Hematopoietic multipotent progenitor cell treated with erythropoietin and hydrocortisone succinate and interleukin-3 and kit ligand, for 8 days (in vitro differentiated cells): Measurements from ENCODE around the gene TNFRSF4.
"Not testable (repeated sequence)": the region's sequence is repeated elsewhere in the genome, so short reads cannot be mapped to it uniquely, and the experiment has no call there.

Experiments used
- DNase-seq: peaks from one replicate; pipeline ENCODE4 v3.0.0-alpha.2; 2015

The TNFRSF4 gene

GRCh38 chr1:1199961-1200875 is 13.7 kb downstream of the TNFRSF4 start:
- no peak for DNase-seq

GRCh38 chr1:1199141-1199960 is 14.6 kb downstream of the TNFRSF4 start:
- DNase-seq, result no peak

GRCh38 chr1:1198423-1199140 is 15.4 kb downstream of the TNFRSF4 start:
- DNase-seq, result no peak

- DNase-seq, result no peak
These were observed 16.2 kb downstream of the TNFRSF4 start for GRCh38 chr1:1197551-1198422.

GRCh38 chr1:1197188-1197500 is 16.8 kb downstream of the TNFRSF4 start:
- no peak for DNase-seq

- no peak for DNase-seq
These were observed 17.3 kb downstream of the TNFRSF4 start for GRCh38 chr1:1196431-1197187.

GRCh38 chr1:1195726-1196125 is 18.2 kb downstream of the TNFRSF4 start:
- not testable (repeated sequence) for DNase-seq

GRCh38 chr1:1194723-1195122 is 19.2 kb downstream of the TNFRSF4 start:
- no peak for DNase-seq

GRCh38 chr1:1191734-1192133 is 22.2 kb downstream of the TNFRSF4 start:
- no peak for DNase-seq

GRCh38 chr1:1189111-1189510 is 24.8 kb downstream of the TNFRSF4 start:
- no peak for DNase-seq

GRCh38 chr1:1187938-1188337 is 26.0 kb downstream of the TNFRSF4 start:
- no peak for DNase-seq

- DNase-seq, result no peak
These were observed 28.7 kb downstream of the TNFRSF4 start for GRCh38 chr1:1185101-1185765.

GRCh38 chr1:1183833-1184775 is 29.8 kb downstream of the TNFRSF4 start:
- no peak for DNase-seq

GRCh38 chr1:1183221-1183747 is 30.7 kb downstream of the TNFRSF4 start:
- no peak for DNase-seq

- DNase-seq, result no peak
These were observed 31.3 kb downstream of the TNFRSF4 start for GRCh38 chr1:1182491-1183220.

GRCh38 chr1:1181938-1182410 is 32.0 kb downstream of the TNFRSF4 start:
- DNase-seq, result no peak

- DNase-seq, result no peak
These were observed 32.6 kb downstream of the TNFRSF4 start for GRCh38 chr1:1181129-1181937.
